Lung (tissue), 12 donors: ENCODE data around the gene ARHGEF9. TPM values are rescaled to one million over a fixed set of nuclear protein-coding genes. Genes with fewer than 3 reads are reported as not detected.

Source experiments
- ATAC-seq: fragments of 200-7000 bp; cut with Tn5 transposase; one replicate; pipeline ENCODE4 v1.9.1; 2020; ENCODE audit warnings: moderate number of reproducible peaks; ENCODE audit not compliant: insufficient read depth, low FRiP score
- DNase-seq, 3 donors: peaks; one replicate each; pipeline ENCODE4 v3.0.0-alpha.2; 2013 to 2017
- H3K27ac ChIP-seq, 2 donors: one replicate each; pipeline ENCODE4 v1.5.1; 2013; ENCODE audit warnings: mild to moderate bottlenecking in 2 of 2, moderate library complexity in 2 of 2, control low read depth in 1 of 2, inconsistent platforms in 1 of 2, low read depth in 1 of 2, low read length in 1 of 2
- H3K27me3 ChIP-seq, 3 donors: one replicate each; pipeline ENCODE4 v1.5.1; 2013; ENCODE audit warnings: low read length in 2 of 3; ENCODE audit not compliant: control insufficient read depth in 3 of 3, insufficient read depth in 3 of 3
- H3K36me3 ChIP-seq, 4 donors: one replicate each; pipeline ENCODE4 v1.5.1; 2013; ENCODE audit warnings: low read length in 4 of 4, mild to moderate bottlenecking in 1 of 4, moderate library complexity in 1 of 4; ENCODE audit not compliant: control insufficient read depth in 4 of 4, insufficient read depth in 4 of 4
- H3K4me1 ChIP-seq, 5 donors: one replicate each; pipeline ENCODE4 v1.5.1; 2013; ENCODE audit warnings: low read length in 5 of 5, mild to moderate bottlenecking in 2 of 5, moderate library complexity in 1 of 5; ENCODE audit not compliant: control insufficient read depth in 5 of 5, insufficient read depth in 5 of 5
- H3K4me3 ChIP-seq: one replicate; pipeline ENCODE4 v1.5.1; 2013; ENCODE audit warnings: mild to moderate bottlenecking, control low read depth, moderate library complexity
- H3K9ac ChIP-seq, 2 donors: one replicate each; pipeline ENCODE4 v1.5.1; 2013; ENCODE audit warnings: low read length in 2 of 2, control low read depth in 1 of 2; ENCODE audit not compliant: insufficient read depth in 1 of 2
- H3K9me3 ChIP-seq, 4 donors: one replicate each; pipeline ENCODE4 v1.5.1; 2013; ENCODE audit warnings: low read length in 3 of 4, mild to moderate bottlenecking in 1 of 4, moderate library complexity in 1 of 4; ENCODE audit not compliant: control insufficient read depth in 4 of 4, insufficient read depth in 3 of 4
- WGBS, 2 donors: extraction: QIAGEN DNeasy Blood & Tissue Kit; methylation state at CpG; one replicate each; pipeline ENCODE4 v1.1.7; 2013; 5-methylcytosine and 5-hydroxymethylcytosine counted together
- polyA plus RNA-seq, 2 donors: library from polyadenylated mRNA; stranded (reverse); fragments of 200-250 nt; gene quantifications; one replicate each; pipeline ENCODE4 v1.2.1, GENCODE V29; 2013
- total RNA-seq, 2 donors: library from RNA; depleted of rRNA in 1 of 2; stranded (reverse); fragments of >200 nt in 1 of 2; gene quantifications; one replicate each; pipeline ENCODE4 v1.2.1, GENCODE V29; 2014 to 2021
- TF ChIP-seq, protein P1 (sequence below): IDR thresholded peaks from 2 replicates; pipeline ENCODE4 v1.5.1; 2012; ENCODE audit warnings: mild to moderate bottlenecking; ENCODE audit errors: control extremely low read depth, extremely low read depth
- donor health status: control.
- donor health status: control.
- donor health status: Bipolar disorder and iron deficiency.
- donor health status: healthy.
- donor health status: DM: yes; HTN: yes; CAD: no.

Gene ARHGEF9
- total and polyA plus RNA-seq, 4 donors, result 5.8 to 25.5 (median 18.5) TPM

GRCh38 chrX:63739885-63740284 lies 45.1 kb downstream of the ARHGEF9 start:
- Histone ChIP-seq H3K27ac (no peak overlapping the region), H3K27me3 (no peaks in the 10 kb centered on the region), H3K36me3 (no peaks in the 10 kb centered on the region), H3K4me3 (no peak overlapping the region), H3K4me1 (peaks cover 0 to 20% (median 0%) of the 10 kb centered on the region in 5 donors), H3K9me3 (peaks cover 0 to 5% (median 0%) of the 10 kb centered on the region in 4 donors), H3K9ac (no peak overlapping the region)
- ATAC-seq (no peak), DNase-seq (no peak)
- TF ChIP-seq, protein P1, sequence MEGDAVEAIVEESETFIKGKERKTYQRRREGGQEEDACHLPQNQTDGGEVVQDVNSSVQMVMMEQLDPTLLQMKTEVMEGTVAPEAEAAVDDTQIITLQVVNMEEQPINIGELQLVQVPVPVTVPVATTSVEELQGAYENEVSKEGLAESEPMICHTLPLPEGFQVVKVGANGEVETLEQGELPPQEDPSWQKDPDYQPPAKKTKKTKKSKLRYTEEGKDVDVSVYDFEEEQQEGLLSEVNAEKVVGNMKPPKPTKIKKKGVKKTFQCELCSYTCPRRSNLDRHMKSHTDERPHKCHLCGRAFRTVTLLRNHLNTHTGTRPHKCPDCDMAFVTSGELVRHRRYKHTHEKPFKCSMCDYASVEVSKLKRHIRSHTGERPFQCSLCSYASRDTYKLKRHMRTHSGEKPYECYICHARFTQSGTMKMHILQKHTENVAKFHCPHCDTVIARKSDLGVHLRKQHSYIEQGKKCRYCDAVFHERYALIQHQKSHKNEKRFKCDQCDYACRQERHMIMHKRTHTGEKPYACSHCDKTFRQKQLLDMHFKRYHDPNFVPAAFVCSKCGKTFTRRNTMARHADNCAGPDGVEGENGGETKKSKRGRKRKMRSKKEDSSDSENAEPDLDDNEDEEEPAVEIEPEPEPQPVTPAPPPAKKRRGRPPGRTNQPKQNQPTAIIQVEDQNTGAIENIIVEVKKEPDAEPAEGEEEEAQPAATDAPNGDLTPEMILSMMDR, result no peak

GRCh38 chrX:63738696-63739095 lies 46.3 kb downstream of the ARHGEF9 start:
- no peak overlapping the region for H3K27ac ChIP-seq
- H3K9me3 ChIP-seq, result peaks cover 0 to 5% (median 0%) of the 10 kb centered on the region in 4 donors
- WGBS, 2 donors, result 43 to 56% methylated on average over 1 of the region's 1 CpG
- H3K4me1 ChIP-seq, result peaks cover 0 to 14% (median 0%) of the 10 kb centered on the region in 5 donors
- H3K4me3 ChIP-seq, result no peak overlapping the region
- ATAC-seq (no peak), DNase-seq (no peak)
- H3K9ac ChIP-seq, result no peak overlapping the region
- TF ChIP-seq, protein P1, result no peak
- H3K27me3 ChIP-seq, result no peaks in the 10 kb centered on the region
- no peaks in the 10 kb centered on the region for H3K36me3 ChIP-seq

GRCh38 chrX:63737131-63737921 lies 47.7 kb downstream of the ARHGEF9 start:
- no peaks in the 10 kb centered on the region for H3K36me3 ChIP-seq
- TF ChIP-seq, protein P1, result no peak
- no peak overlapping the region for H3K27ac ChIP-seq
- WGBS, 2 donors, result 63 to 95% methylated on average over 3 of the region's 3 CpGs
- DNase-seq, result no peak
- no peaks in the 10 kb centered on the region for H3K27me3 ChIP-seq
- no peak overlapping the region for H3K9ac ChIP-seq
- H3K4me1 ChIP-seq, result peaks cover 0 to 9% (median 0%) of the 10 kb centered on the region in 5 donors
- H3K9me3 ChIP-seq, result peaks cover 0 to 5% (median 0%) of the 10 kb centered on the region in 4 donors
- H3K4me3 ChIP-seq, result no peak overlapping the region
- no peak for ATAC-seq
